T47D (cell line): ENCODE results near the gene ASB3.
A peak's percentile ranks its signal among the peaks of the same experiment; 100 is the strongest.

Source experiments
- DNase-seq, 2 experiments: peaks; one replicate each; pipeline versions ENCODE4 v3.0.0 to v3.0.0-alpha.2; 2011 to 2012; ENCODE audit warnings: low read depth in 1 of 2, low spot score in 1 of 2
- JUND ChIP-seq: IDR thresholded peaks from 2 replicates; pipeline ENCODE4 v1.6.1; 2012; ENCODE audit warnings: low read depth
- in situ Hi-C: cut with HindIII; loops from 2 replicates; pipeline ENCODE4 v1.10.0; 2016; ENCODE audit warnings: low sequenced_read_pairs, low pct_unique_long_range_greater_than_20kb

The ASB3 gene

DNA sequence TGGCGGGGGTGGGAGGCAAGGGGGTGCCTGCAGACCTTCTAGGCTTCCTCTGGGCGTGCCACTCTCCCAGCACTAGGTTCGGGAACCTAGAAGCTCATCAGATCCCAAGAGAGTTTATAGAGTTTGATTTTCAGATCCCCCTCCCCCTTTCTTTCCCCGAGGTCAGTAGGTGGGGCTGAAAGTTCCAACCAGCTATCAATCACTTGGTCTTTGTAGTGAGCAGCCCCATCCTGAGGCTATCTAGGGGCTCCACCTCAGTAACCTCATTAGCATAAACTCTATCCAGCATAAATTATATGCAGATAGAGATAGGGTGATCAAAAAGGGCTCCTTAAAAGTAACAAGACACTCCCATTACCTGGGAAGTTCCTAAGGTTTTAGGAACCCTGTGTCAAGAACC lies 32.9 kb upstream of the ASB3 start:
- in situ Hi-C loops = no loop called here
- DNase-seq = no peak

DNA sequence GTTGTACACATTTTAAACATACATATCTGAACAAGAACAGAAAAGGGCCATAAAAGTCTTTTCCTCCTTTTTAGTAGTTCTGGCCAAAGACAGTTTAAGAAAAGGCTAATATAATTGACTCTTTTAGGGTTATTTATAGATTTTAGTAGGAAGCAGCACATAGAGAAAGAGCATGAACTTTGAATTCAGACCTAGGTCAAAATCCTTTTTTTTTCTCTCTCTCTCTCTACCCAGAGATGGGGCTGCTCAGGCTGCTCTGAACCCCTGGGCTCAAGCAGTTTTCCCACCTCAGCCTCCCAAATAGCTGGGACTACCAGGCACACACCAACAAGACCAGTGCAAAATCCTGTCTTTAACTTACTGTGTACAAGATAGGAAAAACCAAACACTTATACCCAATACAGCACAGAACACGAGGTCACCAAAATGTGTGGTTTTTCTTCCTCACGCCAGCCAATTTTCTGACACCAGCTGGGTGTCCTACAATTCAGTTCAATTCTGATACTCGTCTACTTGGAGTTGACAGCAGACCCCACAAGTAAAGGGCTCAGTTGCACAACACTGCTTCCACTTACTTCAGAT lies 32.2 kb upstream of the ASB3 start:
- in situ Hi-C loops = no loop called here
- TF ChIP-seq JUND = no peak
- DNase-seq = no peak

More for the DNA sequence above, 32.9 kb upstream of the ASB3 start:
- no peak for TF ChIP-seq JUND

DNA sequence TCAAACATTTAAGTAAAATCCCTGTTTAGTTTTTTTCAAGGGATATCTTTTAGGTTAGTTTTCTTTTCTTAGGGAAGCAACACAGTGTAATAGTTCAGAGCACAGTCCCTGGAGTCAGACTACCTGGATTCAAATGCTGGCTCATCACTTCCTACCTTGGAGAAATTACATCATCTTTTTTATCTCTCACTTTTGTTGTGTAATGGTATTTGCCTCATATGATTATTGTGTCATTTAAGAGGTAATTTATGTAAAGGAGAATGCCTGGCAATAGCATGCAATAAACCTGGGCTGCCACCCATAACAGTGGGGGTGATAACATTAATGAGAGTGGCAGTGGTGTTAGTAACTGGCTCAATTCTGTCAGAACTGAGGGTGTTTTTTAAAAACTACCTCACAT lies 26.4 kb upstream of the ASB3 start:
- TF ChIP-seq JUND = no peak
- DNase-seq = no peak

DNA sequence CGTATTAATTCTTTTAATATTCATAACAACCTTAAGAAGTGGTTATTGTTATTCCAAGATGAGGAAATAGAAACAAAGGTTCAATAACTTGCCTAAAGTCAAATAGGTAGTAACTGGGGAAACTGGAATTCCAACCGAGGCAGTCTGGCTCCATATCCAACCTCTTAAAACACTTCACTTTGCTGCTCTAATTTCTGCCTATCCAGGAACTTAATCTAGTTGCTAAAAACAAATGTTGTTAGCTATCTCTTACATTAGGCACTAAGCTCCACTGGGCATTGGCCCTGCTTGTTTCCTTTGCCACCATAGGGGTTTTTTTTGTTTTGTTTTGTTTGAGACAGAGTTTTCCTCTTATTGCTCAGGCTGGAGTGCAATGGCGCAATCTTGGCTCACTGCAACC lies 24.8 kb upstream of the ASB3 start:
- in situ Hi-C loops = no loop called here
- no peak for DNase-seq
- TF ChIP-seq JUND = no peak

More for the DNA sequence above, 26.4 kb upstream of the ASB3 start:
- in situ Hi-C loops = no loop called here

DNA sequence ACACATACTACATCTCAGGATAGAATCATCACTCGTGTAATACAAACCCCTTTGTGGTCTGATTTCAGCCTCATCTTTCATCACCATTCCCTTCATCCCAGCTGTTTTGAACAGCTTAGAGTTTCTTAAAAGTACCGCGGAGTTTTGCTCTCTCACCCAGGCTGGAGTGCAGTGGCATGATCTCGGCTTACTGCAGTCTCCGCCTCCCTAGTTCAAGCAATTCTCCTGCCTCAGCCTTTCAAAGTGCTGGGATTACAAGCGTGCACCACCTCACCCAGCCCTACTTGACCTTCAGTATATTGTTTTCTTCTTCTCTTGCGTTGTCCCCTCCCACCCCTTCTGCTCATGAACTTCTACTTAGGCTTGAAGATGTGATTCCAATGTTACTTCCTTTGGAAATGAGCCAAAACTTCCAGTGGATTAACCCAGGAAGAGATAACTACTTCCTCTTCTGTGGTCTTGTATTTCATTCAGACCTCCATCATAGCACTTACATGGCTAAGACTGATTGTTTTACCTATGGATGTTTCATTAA lies 15.9 kb upstream of the ASB3 start:
- no peak for TF ChIP-seq JUND
- in situ Hi-C loops = no loop called here
- no peak for DNase-seq

DNA sequence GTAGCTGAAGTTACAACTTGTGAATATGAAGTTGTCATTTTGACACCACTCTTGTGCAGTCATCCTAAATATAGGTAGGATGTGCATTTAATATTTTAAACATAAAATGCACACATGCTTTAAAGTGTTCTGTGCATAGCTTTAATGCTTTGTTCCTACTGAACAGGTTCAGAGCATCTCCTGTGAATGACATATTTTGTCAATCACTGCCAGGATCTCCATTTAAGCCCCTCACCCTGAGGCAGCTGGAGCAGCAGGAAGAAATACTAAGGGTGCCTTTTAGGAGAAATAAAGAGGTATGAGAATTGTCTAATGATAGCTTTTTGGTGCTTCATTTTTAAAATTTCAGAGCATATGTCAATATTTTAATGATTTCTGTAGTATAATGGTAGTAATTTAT lies 14.8 kb upstream of the ASB3 start:
- TF ChIP-seq JUND = no peak
- in situ Hi-C loops = no loop called here
- DNase-seq = no peak

DNA sequence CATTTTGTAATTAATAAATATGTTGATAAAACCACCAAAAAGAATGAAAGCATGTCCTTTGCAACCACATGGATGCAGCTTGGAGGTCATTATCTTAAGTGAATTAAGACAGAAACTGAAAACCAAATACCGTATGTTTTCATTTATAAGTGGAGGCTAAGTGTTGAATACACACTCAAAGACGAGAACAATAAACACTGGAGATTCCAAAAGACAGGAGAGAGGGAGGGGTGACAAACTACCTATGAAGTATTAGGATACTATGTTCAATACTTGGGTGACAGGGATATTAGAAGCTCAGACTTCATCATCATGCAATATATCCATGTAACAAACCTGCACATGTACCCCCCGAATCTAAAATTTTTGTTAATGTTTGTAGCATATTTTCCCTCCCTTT lies 7.1 kb upstream of the ASB3 start:
- in situ Hi-C loops = no loop called here
- no peak for DNase-seq

DNA sequence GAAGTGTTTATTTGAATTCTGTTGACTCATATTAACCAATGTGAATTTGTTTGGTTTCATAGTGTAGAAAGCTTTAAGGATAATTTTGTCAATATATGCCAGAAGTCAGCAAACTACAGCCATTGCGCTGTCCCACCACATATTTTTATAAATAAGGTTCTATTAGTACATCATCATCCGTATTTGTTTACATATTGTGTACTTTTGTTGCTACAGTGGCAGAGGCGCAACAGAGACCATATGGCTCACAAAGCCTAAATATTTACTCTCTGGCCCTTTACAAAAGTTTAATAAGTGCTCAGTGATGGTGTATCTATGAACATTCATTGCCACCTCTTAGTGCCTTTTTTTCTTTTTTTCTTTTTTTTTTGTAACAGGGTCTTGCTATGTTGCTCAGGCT lies 6.5 kb upstream of the ASB3 start:
- DNase-seq = no peak
- no peak for TF ChIP-seq JUND
- in situ Hi-C loops = no loop called here

More for the DNA sequence above, 7.1 kb upstream of the ASB3 start:
- no peak for TF ChIP-seq JUND

DNA sequence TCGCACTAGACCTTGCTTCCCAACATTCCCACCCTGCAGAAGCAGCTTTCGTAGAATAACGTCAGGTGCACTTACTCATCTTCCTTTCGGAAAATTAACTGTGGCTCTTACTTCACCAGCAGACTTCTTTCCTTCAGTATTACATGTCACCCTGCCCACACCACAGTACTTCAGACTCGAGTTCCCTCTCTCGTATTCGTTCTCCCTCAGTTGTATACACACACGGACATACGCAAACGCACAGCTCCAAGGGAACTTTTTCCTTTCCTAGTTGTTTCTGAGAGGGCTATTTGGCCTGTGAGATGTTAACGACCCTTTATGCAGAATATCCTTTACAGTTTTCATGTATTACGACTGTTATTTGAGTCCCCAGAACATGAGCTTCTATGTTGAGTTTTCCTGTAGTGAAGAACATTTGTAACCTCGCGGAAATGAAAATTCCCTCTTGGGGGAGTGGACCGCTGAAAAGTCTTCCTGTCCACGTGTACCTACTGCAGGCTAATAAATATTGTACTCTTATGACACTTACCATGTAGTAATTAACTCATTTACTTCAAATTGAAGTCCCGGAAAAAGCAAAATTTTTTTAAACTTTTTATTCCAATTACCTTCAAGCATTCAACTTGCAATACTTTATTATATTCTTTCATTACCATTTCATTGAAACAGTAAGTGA lies 999 bp upstream of the ASB3 start:
- in situ Hi-C loops = no loop called here
- TF ChIP-seq JUND = no peak
- peak in 1 of 2 experiments; percentile 8 for DNase-seq

DNA sequence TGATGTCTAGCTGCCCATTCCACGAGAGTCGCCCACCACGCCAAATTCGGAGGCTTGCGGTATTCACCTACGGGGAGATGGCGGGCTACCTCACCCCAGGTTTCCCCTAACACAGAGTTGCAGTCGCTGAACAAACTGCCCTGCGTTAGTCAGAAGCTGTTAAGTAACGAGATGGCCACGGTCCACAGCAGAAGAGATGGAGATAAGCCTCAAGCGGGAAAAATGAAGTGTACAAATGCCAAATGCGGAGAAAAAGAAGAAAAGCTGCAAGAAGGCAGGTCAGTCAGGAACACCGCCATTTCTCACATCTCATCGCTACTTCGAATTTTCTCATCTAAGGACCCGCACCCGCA lies 425 bp downstream of the ASB3 start:
- no peak for DNase-seq
- in situ Hi-C loops = no loop called here
- no peak for TF ChIP-seq JUND

DNA sequence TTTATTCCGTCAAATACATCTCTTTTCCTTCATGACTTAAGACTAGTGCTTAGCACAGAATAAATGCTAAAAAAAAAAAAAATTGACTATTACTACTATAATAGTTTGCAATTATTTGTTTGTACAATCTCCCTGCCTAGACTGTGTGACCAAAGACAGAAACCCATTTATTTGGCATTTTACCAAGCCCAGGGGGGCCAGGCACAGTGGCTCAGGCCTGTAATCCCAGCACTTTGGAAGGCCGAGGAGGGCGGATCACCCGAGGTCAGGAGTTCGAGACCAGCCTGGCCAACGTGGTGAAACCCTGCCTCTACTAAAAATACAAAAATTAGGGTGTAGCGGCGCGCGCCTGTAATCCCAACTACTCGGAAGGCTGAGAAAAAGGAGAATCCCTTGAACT lies 1.4 kb downstream of the ASB3 start:
- DNase-seq = no peak
- in situ Hi-C loops = no loop called here
- no peak for TF ChIP-seq JUND

DNA sequence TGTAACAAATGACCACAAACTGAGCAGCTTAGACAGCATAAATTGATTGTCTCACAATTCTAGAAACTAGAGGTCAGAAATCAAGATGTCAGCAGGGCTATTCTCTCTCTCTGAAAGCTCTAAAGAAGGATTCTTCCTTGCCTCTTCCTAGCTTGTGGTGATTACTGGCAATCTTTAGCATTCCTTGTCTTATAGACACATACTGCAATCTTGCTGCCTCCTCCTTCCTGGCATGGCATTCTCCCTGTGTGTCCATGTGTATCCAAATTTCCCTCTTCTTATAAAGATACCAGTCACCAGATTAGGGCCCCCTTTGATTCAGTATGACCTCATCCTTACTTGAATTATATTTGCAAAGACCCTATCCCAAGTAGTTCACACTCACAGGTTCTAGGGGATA lies 2.3 kb downstream of the ASB3 start:
- in situ Hi-C loops = no loop called here
- no peak for DNase-seq
- no peak for TF ChIP-seq JUND

DNA sequence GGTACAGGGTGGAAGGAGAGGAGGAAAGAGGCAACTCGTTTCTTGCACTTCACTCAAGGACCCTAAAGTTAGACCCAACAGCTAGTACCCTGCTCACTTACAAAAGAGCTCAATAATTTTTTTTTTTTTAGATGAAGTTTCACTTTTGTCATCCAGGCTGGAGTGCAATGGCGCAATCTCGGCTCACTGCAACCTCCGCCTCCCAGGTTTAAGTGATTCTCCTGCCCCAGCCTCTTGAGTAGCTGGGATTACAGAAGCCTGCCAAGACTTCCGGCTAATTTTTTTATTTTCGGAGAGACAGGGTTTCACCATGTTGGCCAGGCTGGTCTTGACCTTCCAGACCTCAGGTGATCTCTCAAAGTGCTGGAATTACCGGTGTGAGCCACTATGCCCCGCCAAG lies 4.1 kb downstream of the ASB3 start:
- TF ChIP-seq JUND = no peak
- DNase-seq = no peak
- in situ Hi-C loops = no loop called here

DNA sequence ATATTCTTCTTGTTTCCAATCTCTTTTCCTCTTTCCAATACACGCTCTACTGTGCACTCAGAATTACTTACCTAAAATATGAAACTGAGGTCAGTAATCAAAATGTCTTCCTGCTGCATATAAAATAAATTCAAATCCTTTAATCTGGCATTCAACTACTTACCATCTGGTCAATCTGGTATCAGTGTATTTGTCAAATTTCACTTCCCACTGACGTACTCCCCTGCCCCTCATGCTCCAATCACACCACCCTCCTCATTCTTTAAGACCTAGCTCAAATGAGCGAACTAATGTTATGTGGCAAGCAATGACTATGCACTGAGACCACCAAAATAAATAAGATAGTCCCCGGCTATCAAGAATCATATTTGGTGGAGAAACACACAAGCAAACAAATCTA lies 6.7 kb downstream of the ASB3 start:
- no peak for TF ChIP-seq JUND
- no peak for DNase-seq
- in situ Hi-C loops = no loop called here
